ENCODE data around the gene KCP.

The KCP gene

GRCh38 chr7:128858380-128859231, 51.9 kb downstream of the KCP start:
- DNase-seq (ENCODE audit: low read depth), result no peak

GRCh38 chr7:128856001-128856718, 54.3 kb downstream of the KCP start:
- DNase-seq (ENCODE audit: low read depth), result no peak

DNA sequence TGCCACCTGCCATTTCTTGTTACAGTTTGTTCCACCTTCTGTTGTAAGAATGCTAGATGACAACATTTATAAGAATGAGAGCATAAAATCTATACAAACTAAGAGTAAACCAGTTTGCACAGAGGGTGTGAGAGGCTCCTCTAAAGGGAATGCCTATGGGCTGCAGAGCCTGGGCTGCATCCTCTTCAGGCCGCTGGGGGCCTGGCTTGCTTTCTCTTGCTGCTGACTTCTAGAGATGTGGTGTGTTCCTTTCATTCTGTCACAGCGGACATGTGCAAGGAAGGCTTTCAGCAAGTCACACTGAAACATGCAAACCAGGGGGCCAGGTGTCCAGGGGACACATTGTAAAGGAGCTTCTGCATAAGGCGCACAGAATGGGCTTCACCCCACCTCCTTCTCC, 55.0 kb downstream of the KCP start:
- DNase-seq (ENCODE audit: low read depth), result no peak

DNA sequence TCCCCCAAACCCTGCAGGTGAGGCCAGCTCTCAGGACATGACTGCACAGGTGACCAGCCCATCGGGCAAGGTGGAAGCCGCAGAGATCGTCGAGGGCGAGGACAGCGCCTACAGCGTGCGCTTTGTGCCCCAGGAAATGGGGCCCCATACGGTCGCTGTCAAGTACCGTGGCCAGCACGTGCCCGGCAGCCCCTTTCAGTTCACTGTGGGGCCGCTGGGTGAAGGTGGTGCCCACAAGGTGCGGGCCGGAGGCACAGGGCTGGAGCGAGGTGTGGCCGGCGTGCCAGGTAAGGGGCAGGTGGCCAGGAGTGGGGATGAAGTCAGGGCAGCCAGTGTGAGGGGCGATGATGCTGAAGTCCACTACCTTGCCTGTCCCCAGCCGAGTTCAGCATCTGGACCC, 56.1 kb downstream of the KCP start:
- no peak for DNase-seq (ENCODE audit: low read depth)

- no peak for DNase-seq (ENCODE audit: low read depth)
Observed at GRCh38 chr7:128853799-128854198, 56.7 kb downstream of the KCP start.

DNA sequence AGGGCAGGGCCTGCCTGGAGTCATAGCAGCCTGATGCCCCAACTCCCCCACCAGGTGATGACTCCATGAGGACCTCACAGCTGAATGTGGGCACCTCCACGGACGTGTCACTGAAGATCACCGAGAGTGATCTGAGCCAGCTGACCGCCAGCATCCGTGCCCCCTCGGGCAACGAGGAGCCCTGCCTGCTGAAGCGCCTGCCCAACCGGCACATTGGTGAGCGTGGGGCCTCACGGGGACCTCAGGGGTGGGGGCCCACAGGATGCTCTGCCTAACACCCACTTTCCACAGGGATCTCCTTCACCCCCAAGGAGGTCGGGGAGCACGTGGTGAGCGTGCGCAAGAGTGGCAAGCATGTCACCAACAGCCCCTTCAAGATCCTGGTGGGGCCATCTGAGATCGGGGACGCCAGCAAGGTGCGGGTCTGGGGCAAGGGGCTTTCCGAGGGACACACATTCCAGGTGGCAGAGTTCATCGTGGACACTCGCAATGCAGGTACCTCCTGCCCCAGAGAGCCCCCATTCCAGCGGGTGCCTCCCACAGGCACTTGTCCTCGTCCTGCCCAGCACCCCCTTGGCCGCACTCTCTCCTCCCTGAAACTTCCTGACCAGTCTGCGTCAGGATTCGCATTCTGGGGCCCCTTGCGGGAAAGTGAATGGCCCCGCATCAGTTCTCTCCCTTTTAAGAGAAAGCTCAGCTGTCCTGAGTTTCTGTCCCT, 57.8 kb downstream of the KCP start:
- no peak for DNase-seq (ENCODE audit: low read depth)

- DNase-seq (ENCODE audit: low read depth), result no peak
Observed at GRCh38 chr7:128849804-128850490, 60.6 kb downstream of the KCP start.

DNA sequence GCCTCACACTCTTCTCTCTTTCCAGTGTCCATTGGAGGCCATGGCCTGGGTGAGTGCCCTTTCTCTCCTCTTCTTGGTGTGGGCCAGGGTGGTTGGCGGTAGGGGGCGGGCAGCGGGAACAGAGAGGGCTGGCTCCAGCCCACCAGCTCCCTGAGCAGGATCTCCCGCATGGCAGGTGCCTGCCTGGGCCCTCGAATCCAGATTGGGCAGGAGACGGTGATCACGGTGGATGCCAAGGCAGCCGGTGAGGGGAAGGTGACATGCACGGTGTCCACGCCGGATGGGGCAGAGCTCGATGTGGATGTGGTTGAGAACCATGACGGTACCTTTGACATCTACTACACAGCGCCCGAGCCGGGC, 61.4 kb downstream of the KCP start:
- DNase-seq (ENCODE audit: low read depth), result no peak

- DNase-seq (ENCODE audit: low read depth), result no peak
Observed at GRCh38 chr7:128848289-128849155, 62.0 kb downstream of the KCP start.

DNA sequence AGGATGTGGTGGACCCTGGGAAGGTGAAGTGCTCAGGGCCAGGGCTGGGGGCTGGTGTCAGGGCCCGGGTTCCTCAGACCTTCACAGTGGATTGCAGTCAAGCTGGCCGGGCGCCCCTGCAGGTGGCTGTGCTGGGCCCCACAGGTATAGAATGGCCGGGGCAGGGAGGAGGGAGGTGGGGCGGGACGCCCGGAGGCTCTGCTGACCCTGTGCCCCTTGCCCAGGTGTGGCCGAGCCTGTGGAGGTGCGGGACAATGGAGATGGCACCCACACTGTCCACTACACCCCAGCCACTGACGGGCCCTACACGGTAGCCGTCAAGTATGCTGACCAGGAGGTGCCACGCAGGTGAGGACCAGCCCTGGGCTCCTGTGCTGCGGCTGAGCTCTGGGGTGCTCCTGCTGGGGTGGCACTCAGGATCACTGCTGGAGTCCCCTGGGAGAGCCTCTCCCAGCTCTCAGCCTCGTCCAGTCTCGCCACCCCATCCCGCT, 62.7 kb downstream of the KCP start:
- DNase-seq (ENCODE audit: low read depth), result no peak

- no peak for DNase-seq (ENCODE audit: low read depth)
Observed at GRCh38 chr7:128846781-128847444, 63.6 kb downstream of the KCP start.

DNA sequence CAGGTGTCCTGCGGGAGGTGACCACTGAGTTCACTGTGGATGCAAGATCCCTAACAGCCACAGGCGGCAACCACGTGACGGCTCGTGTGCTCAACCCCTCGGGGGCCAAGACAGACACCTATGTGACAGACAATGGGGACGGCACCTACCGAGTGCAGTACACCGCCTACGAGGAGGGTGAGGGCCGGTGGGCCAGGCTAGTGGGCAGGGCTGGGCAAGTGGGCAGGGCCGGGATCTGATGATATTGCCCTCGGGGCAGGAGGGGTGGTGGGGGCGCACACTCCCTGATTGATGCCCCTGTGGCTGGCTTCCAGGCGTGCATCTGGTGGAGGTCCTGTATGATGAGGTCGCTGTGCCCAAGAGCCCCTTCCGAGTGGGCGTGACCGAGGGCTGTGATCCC, 64.5 kb downstream of the KCP start:
- no peak for DNase-seq (ENCODE audit: low read depth)

- DNase-seq (ENCODE audit: low read depth), result no peak
Observed at GRCh38 chr7:128845475-128845874, 65.0 kb downstream of the KCP start.

- no peak for DNase-seq (ENCODE audit: low read depth)
Observed at GRCh38 chr7:128844777-128845311, 65.7 kb downstream of the KCP start.

DNA sequence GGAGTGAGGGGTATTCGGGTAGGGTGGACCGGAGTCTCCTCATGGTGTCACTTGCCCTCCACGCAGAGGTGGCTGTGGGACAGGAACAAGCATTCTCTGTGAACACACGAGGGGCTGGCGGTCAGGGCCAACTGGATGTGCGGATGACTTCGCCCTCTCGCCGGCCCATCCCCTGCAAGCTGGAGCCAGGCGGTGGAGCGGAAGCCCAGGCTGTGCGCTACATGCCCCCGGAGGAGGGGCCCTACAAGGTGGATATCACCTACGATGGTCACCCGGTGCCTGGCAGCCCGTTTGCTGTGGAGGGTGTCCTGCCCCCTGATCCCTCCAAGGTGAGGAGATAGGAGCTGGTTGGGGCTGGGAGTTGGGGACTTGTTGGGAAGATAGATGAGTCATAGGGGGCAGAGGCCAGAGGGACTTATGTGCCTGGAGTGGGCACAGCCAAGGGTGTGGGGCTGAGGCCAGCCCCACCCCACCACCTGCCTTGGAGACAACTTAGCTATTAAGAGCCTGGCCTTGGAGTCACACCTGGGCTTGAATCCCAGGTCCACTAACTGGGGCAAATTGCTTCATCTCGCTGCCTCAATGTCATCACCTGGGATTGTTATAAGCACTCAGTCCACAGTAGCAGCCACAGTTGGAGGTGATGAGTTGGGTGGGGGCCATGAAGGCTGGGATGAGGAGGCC, 66.4 kb downstream of the KCP start:
- DNase-seq (ENCODE audit: low read depth), result no peak

DNA sequence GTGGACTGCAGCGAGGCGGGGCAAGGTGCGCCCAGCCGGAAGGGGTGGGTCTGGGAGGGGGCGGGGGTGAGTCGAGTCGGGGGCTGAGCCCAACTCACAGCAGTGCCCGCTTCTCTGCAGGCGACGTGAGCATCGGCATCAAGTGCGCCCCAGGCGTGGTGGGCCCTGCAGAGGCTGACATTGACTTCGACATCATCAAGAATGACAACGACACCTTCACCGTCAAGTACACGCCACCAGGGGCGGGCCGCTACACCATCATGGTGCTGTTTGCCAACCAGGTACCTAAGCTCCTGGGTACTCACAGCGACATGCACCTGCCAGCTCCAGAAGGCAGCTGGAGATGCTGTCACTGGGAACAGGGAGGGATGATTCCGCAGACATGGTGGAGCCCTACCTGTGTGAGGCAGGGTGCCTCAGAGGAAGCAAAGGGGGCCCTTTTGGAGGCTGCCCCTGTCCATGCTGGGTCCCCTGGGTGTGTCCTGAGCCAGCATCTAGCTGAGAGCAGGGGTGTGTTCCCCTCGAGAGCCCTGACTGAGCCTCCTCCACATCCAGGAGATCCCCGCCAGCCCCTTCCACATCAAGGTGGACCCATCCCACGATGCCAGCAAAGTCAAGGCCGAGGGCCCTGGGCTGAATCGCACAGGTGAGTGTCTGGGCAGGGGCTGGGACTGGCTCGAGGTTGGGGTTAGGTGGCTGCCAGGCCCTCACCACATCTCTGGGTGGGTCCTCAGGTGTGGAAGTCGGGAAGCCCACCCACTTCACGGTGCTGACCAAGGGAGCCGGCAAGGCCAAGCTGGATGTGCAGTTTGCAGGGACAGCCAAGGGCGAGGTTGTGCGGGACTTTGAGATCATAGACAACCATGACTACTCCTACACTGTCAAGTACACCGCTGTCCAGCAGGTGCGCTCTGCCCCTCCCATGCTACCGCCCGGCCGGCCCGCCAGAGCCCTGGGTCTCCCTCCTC, 67.6 kb downstream of the KCP start:
- no peak for DNase-seq (ENCODE audit: low read depth)

GRCh38 chr7:128841921-128842673, 68.4 kb downstream of the KCP start:
- no peak for DNase-seq (ENCODE audit: low read depth)

GRCh38 chr7:128841171-128841690, 69.3 kb downstream of the KCP start:
- DNase-seq (ENCODE audit: low read depth), result no peak
